AG04449 (cell line): ENCODE results near the gene TTBK1.

ENCODE experiments used
- CTCF ChIA-PET: fragments of 350-600 bp; formaldehyde crosslinking; extraction: SDS; loops from one replicate; lab custom pipeline; 2021; ENCODE audit warnings: antibody characterized with exemption; lab: Yijun Ruan, JAX
- POLR2A ChIA-PET: fragments of 400-600, 350-600 bp; formaldehyde crosslinking; extraction: SDS; loops from one replicate; lab custom pipeline; 2020; ENCODE audit warnings: antibody characterized with exemption, inconsistent platforms; lab: Yijun Ruan, JAX
- DNase-seq: peaks from one replicate; pipeline ENCODE4 v3.0.0-alpha.2; 2010; ENCODE audit warnings: low read depth, low spot score
- H3K4me3 ChIP-seq: 2 replicates; pipeline ENCODE4 v1.5.1; 2011; ENCODE audit warnings: low read depth, mild to moderate bottlenecking, control low read depth, low read length
- CTCF ChIP-seq: IDR thresholded peaks from one replicate; pipeline ENCODE4 v1.5.1; 2011; ENCODE audit warnings: mild to moderate bottlenecking, moderate library complexity, low read length, control low read depth, inconsistent platforms; ENCODE audit not compliant: insufficient read depth; ENCODE audit errors: missing control alignments

Gene TTBK1

GRCh38 chr6:43277643-43278523 lies 34.6 kb downstream of the TTBK1 start:
- no peak for TF ChIP-seq CTCF

GRCh38 chr6:43278524-43279078 lies 35.3 kb downstream of the TTBK1 start:
- ChIA-PET POLR2A (no interaction called here), CTCF (interaction anchor here (0.7 to 1.4 kb wide), 6 partner anchors 10 to 228 kb away, joined by 3 to 5 read pairs (median 3); partner anchors contain the start of gene DNPH1)
- TF ChIP-seq CTCF, result no peak
- DNase-seq, result no peak
- no peak overlapping the region for H3K4me3 ChIP-seq

More at GRCh38 chr6:43277643-43278523, 34.6 kb downstream of the TTBK1 start:
- DNase-seq, result no peak
- H3K4me3 ChIP-seq, result no peak overlapping the region
- ChIA-PET POLR2A (no interaction called here), CTCF (interaction anchor here (0.7 to 1.4 kb wide), 5 partner anchors 9 to 229 kb away, joined by 3 to 5 read pairs (median 3); no protein-coding TSS in a partner anchor)

GRCh38 chr6:43280234-43280633 lies 37.0 kb downstream of the TTBK1 start:
- CTCF ChIA-PET, result interaction anchor here (0.6 to 1.7 kb wide), 4 partner anchors 11 to 177 kb away, joined by 3 to 4 read pairs (median 4); no protein-coding TSS in a partner anchor
- POLR2A ChIA-PET, result no interaction called here

GRCh38 chr6:43282060-43282459 lies 38.8 kb downstream of the TTBK1 start:
- DNase-seq, result no peak
- TF ChIP-seq CTCF, result no peak
- no peak overlapping the region for H3K4me3 ChIP-seq
- POLR2A ChIA-PET, result no interaction called here
- CTCF ChIA-PET, result interaction anchor here (1.7 kb wide), 1 partner anchor 13 kb away, joined by 4 read pairs; no protein-coding TSS in a partner anchor

More at GRCh38 chr6:43280234-43280633, 37.0 kb downstream of the TTBK1 start:
- DNase-seq, result no peak
- H3K4me3 ChIP-seq, result no peak overlapping the region
- TF ChIP-seq CTCF, result no peak

GRCh38 chr6:43282636-43283513 lies 39.6 kb downstream of the TTBK1 start:
- ChIA-PET POLR2A (no interaction called here), CTCF (no interaction called here)
- DNase-seq, result no peak
- H3K4me3 ChIP-seq, result no peak overlapping the region
- TF ChIP-seq CTCF, result no peak
